ENCODE results near the gene MRPS10.

DNA sequence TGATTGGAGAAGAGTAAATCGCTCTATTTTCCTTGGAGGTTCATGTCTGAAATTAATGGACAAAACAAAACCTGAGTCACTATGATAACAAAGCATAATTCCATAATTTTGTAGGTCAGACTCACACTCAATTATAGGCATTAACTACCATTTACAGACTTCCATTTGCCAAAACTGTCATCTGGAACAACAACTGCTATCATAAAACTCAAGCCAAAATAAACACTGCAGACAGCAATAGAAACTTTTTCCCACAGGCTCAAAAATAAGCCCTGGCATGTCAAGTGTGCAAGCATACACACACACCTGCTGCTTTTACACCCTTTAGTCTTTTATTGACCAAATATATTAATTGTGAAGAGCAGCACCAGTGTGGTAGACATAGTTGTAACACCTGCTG is 7.1 kb downstream of the MRPS10 start:
- TF ChIP-seq, protein P1, sequence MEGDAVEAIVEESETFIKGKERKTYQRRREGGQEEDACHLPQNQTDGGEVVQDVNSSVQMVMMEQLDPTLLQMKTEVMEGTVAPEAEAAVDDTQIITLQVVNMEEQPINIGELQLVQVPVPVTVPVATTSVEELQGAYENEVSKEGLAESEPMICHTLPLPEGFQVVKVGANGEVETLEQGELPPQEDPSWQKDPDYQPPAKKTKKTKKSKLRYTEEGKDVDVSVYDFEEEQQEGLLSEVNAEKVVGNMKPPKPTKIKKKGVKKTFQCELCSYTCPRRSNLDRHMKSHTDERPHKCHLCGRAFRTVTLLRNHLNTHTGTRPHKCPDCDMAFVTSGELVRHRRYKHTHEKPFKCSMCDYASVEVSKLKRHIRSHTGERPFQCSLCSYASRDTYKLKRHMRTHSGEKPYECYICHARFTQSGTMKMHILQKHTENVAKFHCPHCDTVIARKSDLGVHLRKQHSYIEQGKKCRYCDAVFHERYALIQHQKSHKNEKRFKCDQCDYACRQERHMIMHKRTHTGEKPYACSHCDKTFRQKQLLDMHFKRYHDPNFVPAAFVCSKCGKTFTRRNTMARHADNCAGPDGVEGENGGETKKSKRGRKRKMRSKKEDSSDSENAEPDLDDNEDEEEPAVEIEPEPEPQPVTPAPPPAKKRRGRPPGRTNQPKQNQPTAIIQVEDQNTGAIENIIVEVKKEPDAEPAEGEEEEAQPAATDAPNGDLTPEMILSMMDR (IDR thresholded peaks at IDR 0.05), result no peak
- TF ChIP-seq POLR2A (IDR thresholded peaks at IDR 0.05), result no peak
